ENCODE results near the gene SEC14L2.

SEC14L2 gene

DNA sequence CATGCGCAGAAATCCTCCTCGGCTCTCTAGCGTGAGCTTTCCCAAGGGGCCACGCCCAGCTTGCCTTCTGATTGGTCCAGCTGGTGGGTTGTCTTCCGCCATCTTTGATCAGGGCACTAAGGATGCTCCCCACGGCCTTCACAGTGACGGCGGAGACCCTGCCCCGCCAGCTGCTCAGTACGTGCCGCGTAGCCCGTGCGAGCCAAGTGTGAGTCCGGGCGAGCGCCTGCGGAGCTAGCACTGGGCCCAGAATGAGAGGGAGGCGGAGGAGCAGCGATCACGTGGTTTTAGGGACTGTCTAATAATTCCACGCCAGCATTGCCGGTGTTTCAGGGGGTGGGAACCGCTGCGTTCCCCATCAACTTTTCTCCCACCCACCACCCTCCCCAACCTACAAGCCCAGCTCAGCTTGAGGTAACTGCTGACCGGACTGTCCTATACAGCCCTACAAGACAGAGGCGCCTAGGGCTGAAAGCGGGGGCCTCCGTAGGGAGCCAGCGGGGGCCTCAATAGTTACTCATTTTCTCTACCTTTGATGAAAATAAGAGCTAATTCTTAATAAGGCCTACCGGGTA, 27.2 kb downstream of the SEC14L2 start:
- no peaks in the 10 kb centered on the region for H3K36me3 ChIP-seq (ENCODE audit: insufficient read depth, low read length)
- H3K9ac ChIP-seq (ENCODE audit: low read depth, low read length) = peak overlapping the region; percentile 57
- no peaks in the 10 kb centered on the region for H3K9me3 ChIP-seq (ENCODE audit: control insufficient read depth, insufficient read depth, low read length)
- H3K4me1 ChIP-seq (ENCODE audit: insufficient read depth, low read length) = peaks cover 13% of the 10 kb centered on the region

DNA sequence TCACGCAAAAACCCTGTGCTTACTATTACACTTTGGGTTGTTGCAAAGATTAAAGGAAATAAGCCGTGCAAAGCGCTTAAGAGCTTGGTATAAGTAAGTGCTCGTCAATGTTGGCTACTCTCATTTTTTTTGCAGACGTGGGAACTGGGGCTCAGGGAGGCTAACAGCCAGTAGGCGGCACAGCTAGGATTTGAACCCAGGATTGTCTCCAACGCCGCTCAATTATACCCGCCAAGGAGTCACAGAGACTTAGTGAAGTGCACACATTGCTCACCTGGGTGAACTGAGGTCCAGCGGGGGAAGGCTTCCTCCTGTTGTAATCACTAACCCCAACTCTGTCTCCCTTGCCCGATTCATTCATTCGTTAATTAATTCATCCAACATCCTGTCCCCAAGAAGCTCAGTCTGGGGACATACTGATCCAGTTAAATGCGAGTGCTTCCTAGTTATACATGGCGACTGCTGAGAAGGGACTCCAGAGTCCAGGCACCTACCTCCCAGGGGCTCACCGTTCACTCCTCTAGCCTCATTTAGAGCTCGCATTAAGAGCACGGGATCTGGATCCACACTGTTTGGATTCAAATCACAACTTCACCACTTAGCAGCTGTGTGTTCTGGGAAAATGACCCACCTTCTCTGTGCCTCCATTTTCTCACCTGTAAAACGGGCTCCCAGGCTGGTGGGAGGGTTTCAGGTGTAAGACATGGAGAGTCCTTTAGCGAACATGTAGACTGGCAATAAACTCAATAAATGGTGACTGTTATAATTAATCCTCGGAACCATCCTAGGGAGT, 27.9 kb downstream of the SEC14L2 start:
- Histone ChIP-seq H3K36me3 (ENCODE audit: insufficient read depth, low read length) (no peaks in the 10 kb centered on the region), H3K9ac (ENCODE audit: low read depth, low read length) (peak overlapping the region; percentile 57), H3K4me1 (ENCODE audit: insufficient read depth, low read length) (peaks cover 13% of the 10 kb centered on the region), H3K9me3 (ENCODE audit: control insufficient read depth, insufficient read depth, low read length) (no peaks in the 10 kb centered on the region)

DNA sequence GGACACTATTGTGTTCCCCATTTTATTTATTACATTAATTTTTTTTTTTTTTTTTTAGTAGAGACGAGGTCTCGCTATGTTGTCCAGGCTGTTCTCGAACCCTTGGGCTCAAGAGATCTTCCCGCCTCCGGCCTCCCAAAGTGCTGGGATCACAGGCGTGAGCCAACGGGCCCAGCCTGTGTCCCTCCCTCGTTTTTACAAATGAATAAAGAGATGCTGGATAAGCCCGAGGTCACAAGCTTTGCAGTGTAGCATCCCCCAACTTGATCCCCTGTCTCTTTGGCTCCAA, 28.5 kb downstream of the SEC14L2 start:
- Histone ChIP-seq H3K4me1 (ENCODE audit: insufficient read depth, low read length) (peaks cover 13% of the 10 kb centered on the region), H3K36me3 (ENCODE audit: insufficient read depth, low read length) (no peaks in the 10 kb centered on the region), H3K9ac (ENCODE audit: low read depth, low read length) (peak overlapping the region; percentile 57; the same call in 1 of the 2 replicates), H3K9me3 (ENCODE audit: control insufficient read depth, insufficient read depth, low read length) (no peaks in the 10 kb centered on the region)

DNA sequence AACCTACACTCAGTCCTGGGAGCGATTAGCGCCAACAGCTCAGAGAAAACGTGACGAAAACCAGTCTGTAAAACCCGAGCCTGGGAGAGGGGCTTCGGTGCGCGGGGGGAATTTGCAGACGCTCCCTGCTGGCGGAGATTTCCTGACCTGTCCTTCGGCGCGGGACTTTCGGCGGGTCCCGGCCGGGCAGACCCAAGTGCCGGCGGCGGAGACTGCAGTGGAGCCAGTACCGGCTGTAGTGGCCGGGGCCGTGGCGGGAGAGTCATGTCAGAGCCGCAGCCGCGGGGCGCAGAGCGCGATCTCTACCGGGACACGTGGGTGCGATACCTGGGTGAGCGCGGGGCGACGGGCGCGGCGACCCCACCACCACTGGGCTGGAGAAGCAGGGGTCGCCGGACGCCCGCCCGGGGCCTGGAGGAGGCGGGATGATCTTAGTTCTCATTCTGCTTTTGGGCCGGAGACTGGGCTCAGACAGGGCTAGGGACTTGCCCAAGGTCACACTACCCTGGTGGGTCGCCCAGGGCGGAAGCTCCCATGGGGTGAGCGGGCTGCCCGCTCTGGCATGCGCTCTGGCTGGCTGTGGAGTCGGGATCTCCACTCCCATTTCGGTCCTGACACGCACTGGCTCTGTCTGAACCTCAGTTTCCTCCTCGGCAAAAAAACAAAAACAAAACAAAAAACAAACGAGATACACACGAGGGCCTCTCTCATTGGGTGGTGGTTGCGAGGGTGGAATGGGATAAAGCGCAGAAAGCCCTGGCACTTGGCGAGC, 29.0 kb downstream of the SEC14L2 start, which contains the start of gene MTFP1:
MTFP1 (plus strand) TSS at position 153 of the 772 bp plus-strand sequence; CDS start at position 265, 112 bp downstream.
- peak within 1 kb of the TSS; percentile 57 for H3K9ac ChIP-seq (ENCODE audit: low read depth, low read length)
- H3K36me3 ChIP-seq (ENCODE audit: insufficient read depth, low read length) = no peaks in the 10 kb centered on the region
- H3K4me1 ChIP-seq (ENCODE audit: insufficient read depth, low read length) = peaks cover 13% of the 10 kb centered on the region
- H3K9me3 ChIP-seq (ENCODE audit: control insufficient read depth, insufficient read depth, low read length) = no peaks in the 10 kb centered on the region

DNA sequence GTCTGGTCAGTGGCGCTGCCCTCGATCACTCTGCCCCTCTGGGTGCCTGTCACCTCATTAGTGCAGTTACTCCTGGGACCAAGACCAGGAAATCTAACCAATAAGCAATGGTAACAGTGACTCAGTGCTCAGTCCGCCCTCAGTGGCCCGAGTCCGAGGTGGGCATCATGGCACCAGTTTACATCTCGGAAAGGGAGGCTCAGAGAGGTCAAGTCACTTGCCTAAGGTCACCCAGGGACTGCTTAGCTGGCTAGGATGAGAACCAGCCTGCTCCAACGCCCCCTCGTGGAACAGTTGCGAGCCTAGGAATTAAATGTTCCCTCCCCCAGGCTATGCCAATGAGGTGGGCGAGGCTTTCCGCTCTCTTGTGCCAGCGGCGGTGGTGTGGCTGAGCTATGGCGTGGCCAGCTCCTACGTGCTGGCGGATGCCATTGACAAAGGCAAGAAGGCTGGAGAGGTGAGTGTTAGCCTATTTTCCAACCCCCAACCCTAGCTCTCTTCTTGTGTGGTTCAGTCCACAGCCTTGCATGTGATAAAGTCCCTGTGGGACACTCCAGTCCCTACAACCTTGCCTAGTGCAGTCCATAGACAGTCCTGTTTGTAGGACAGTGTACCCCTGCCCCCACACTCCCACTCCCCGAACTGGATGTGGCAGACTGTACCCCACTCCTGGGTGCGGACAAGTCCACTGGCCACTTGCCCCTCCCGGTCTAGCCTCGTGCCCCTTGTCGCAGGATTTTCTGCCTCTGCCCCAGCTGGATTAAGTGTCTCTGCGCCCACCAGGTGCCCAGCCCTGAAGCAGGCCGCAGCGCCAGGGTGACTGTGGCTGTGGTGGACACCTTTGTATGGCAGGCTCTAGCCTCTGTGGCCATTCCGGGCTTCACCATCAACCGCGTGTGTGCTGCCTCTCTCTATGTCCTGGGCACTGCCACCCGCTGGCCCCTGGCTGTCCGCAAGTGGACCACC, 29.9 kb downstream of the SEC14L2 start:
- H3K9ac ChIP-seq (ENCODE audit: low read depth, low read length) = peak overlapping the region; percentile 57; the same call in 1 of the 2 replicates
- no peaks in the 10 kb centered on the region for H3K9me3 ChIP-seq (ENCODE audit: control insufficient read depth, insufficient read depth, low read length)

DNA sequence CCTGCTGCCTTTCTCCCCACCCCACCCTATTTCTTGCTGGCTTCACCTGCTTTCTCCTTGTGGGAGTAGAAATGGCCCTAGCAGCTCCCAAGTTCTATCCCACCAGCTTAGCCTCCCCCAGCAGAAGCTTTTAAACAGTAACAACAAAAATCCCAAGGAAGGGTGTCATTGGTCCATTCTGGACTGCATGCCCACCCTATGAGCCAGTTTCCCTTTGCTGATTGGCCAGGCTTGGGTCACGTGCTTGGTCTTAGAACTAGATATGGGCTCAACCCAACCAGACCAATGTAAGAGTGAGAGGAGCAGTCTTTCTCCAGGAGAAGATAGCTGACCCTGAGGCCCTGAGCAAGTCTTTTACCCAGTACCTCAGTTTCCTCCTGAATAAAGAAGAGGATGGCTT, 31.1 kb downstream of the SEC14L2 start:
- no peaks in the 10 kb centered on the region for H3K9me3 ChIP-seq (ENCODE audit: control insufficient read depth, insufficient read depth, low read length)
- no peaks in the 10 kb centered on the region; the same call in 1 of the 2 replicates for H3K4me1 ChIP-seq (ENCODE audit: insufficient read depth, low read length)
- H3K9ac ChIP-seq (ENCODE audit: low read depth, low read length) = no peak overlapping the region
- H3K36me3 ChIP-seq (ENCODE audit: insufficient read depth, low read length) = no peaks in the 10 kb centered on the region

More for the DNA sequence above, 29.9 kb downstream of the SEC14L2 start:
- Histone ChIP-seq H3K36me3 (ENCODE audit: insufficient read depth, low read length) (no peaks in the 10 kb centered on the region), H3K4me1 (ENCODE audit: insufficient read depth, low read length) (peaks cover 11% of the 10 kb centered on the region)

DNA sequence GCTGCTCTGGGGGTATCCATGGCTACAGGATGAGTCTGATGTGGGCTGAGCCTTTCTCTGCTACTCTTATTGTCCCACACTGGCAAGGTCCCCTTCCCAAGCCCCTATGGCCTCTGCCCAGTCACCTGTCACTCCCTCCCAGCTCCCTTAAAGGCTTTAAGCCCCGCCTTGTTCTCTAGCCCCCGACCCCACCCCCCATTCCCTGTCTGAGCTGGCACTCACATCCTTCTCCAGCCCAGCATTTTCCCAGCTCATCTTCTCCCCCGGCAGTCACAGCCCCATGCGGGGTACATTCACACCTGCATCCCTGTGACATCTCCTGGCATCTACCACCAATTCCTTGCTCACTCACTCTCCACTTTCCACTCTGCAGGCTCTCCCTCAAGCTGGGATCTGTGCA, 33.1 kb downstream of the SEC14L2 start:
- no peak overlapping the region for H3K9ac ChIP-seq (ENCODE audit: low read depth, low read length)
- H3K9me3 ChIP-seq (ENCODE audit: control insufficient read depth, insufficient read depth, low read length) = no peaks in the 10 kb centered on the region
- H3K4me1 ChIP-seq (ENCODE audit: insufficient read depth, low read length) = no peaks in the 10 kb centered on the region; the same call in 1 of the 2 replicates
- no peaks in the 10 kb centered on the region for H3K36me3 ChIP-seq (ENCODE audit: insufficient read depth, low read length)

DNA sequence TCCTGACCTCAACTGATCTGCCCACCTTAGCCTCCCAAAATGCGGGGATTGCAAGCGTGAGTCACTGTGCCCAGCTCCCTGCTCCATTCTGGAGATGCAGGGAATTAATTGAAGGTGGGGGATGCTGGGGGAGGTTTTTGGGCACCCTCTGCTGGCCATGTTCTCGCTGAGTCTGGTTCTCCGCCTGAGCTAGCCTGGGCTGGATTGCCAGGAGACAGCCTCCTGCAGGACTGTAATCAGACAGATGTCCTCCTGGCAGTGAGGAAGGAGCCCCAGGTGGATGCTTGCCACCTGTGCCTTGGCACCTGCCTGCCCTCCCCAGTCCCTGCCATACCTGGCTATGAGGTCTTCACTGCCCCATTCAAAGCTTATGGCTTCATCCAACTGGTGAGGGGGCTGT, 34.1 kb downstream of the SEC14L2 start:
- Histone ChIP-seq H3K36me3 (ENCODE audit: insufficient read depth, low read length) (no peaks in the 10 kb centered on the region), H3K4me1 (ENCODE audit: insufficient read depth, low read length) (peaks cover 1% of the 10 kb centered on the region; the same call in 1 of the 2 replicates), H3K9ac (ENCODE audit: low read depth, low read length) (no peak overlapping the region), H3K9me3 (ENCODE audit: control insufficient read depth, insufficient read depth, low read length) (no peaks in the 10 kb centered on the region)

DNA sequence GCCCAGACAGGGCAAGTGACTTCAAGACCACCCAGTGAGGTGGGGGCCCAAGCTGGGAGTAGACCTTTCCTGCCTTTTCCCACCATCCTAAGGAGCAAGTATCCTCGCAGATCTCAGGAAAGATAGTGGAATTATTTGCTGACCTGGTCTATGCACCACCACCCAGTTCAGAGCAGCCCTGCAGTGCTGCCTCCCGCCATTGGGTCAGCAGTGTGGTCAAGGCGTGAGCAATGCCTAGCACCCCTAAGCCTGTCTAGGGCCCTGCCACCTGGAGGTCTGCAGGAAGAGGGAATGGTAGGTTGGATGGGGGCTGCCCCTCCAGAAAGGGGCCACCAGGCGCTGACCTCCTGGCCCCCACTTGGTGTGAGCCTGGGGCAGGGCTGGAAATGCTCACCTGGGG, 35.3 kb downstream of the SEC14L2 start:
- Histone ChIP-seq H3K9ac (ENCODE audit: low read depth, low read length) (no peak overlapping the region), H3K36me3 (ENCODE audit: insufficient read depth, low read length) (no peaks in the 10 kb centered on the region)

DNA sequence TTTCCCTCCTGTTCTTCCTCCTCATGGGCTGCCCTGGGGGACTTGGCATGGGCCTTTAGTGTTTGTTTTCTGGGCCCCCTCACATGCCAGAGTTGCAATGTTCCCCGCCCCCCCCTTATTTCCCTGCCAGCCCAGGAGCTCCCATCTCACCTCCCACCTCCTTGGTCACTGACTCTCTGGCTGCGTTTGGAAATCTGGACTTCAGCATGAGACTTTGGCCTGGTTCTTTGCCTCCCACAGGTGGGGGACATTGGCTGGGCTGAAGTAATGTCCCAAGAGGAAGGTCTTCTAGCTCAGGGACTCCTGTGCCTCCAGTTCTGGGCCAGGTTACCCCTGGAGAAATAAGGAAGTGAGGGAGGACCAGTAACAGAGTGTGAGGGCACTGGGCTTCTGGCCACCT, 35.7 kb downstream of the SEC14L2 start:
- Histone ChIP-seq H3K9ac (ENCODE audit: low read depth, low read length) (no peak overlapping the region), H3K4me1 (ENCODE audit: insufficient read depth, low read length) (peaks cover 3% of the 10 kb centered on the region; the same call in 1 of the 2 replicates), H3K36me3 (ENCODE audit: insufficient read depth, low read length) (no peaks in the 10 kb centered on the region), H3K9me3 (ENCODE audit: control insufficient read depth, insufficient read depth, low read length) (no peaks in the 10 kb centered on the region)

More for the DNA sequence above, 35.3 kb downstream of the SEC14L2 start:
- peaks cover 3% of the 10 kb centered on the region; the same call in 1 of the 2 replicates for H3K4me1 ChIP-seq (ENCODE audit: insufficient read depth, low read length)
- H3K9me3 ChIP-seq (ENCODE audit: control insufficient read depth, insufficient read depth, low read length) = no peaks in the 10 kb centered on the region

DNA sequence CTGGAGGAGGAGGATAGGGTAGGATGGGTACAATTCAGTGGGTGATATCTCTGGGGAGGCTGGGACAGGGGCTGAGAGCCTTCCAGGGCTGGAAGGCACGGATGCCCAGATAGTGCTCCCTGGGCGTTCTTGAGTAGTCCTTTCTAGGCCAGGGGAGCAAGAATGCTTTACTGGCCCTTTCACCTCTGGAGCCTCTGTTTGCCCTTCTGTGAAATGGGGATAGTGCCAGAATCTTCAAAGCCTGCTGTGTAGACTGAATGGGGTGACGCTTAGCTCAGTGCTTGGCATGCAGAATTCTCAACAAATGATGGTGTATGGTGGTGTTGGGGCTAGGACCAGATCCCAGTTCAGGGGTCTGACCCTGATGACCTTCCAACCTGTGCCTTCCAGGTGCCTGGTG, 36.4 kb downstream of the SEC14L2 start:
- no peaks in the 10 kb centered on the region for H3K9me3 ChIP-seq (ENCODE audit: control insufficient read depth, insufficient read depth, low read length)
- H3K9ac ChIP-seq (ENCODE audit: low read depth, low read length) = no peak overlapping the region
- H3K36me3 ChIP-seq (ENCODE audit: insufficient read depth, low read length) = no peaks in the 10 kb centered on the region
- peaks cover 3% of the 10 kb centered on the region; the same call in 1 of the 2 replicates for H3K4me1 ChIP-seq (ENCODE audit: insufficient read depth, low read length)

DNA sequence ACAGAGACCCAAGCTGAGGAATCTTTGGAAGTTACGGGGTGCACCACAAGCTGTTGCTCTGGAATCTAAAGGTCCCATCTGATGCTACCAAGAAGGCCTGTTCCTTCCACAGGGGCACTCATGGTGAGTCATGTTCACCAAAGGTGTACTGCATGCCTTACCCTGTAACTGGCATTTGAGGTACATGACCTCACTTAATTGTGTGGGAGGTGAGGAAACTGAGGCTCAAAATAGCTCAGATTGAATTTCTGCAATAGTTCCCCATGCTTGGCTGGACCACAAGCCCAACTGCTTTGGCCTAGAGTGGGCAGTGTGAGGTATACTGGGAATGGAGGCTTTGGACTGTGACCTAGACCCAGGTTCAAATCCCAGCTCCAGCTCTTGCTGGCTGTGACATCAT, 37.0 kb downstream of the SEC14L2 start:
- H3K4me1 ChIP-seq (ENCODE audit: insufficient read depth, low read length) = peaks cover 3% of the 10 kb centered on the region; the same call in 1 of the 2 replicates
- H3K9me3 ChIP-seq (ENCODE audit: control insufficient read depth, insufficient read depth, low read length) = no peaks in the 10 kb centered on the region
- no peak overlapping the region for H3K9ac ChIP-seq (ENCODE audit: low read depth, low read length)
- no peaks in the 10 kb centered on the region for H3K36me3 ChIP-seq (ENCODE audit: insufficient read depth, low read length)

DNA sequence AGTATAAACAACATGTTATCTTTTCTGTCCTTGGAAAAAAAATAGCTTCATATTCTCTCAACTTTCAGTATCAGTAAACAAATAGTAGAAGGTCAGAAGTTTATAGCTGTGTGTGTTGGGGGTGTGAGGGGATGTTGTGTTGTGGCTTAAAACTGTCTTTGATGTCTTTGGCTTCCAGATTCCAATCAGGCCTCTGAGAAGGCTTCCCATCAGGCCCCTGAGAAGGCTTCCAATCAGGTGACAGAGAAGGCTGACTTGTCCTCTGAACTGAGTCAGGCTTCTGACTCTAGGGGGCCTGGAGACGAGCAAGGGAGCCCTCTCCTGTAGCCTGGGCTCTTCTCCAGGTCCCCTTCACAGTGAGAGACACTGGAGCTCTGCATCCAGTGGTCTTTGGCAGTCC, 38.0 kb downstream of the SEC14L2 start:
- Histone ChIP-seq H3K36me3 (ENCODE audit: insufficient read depth, low read length) (no peaks in the 10 kb centered on the region), H3K4me1 (ENCODE audit: insufficient read depth, low read length) (peaks cover 3% of the 10 kb centered on the region; the same call in 1 of the 2 replicates), H3K9ac (ENCODE audit: low read depth, low read length) (no peak overlapping the region), H3K9me3 (ENCODE audit: control insufficient read depth, insufficient read depth, low read length) (no peaks in the 10 kb centered on the region)
